ENCODE results near the gene ARL8A. TPM values are rescaled to one million over a fixed set of nuclear protein-coding genes. Genes with fewer than 3 reads are reported as not detected.

ARL8A gene
- total and polyA plus RNA-seq, 4 donors: 8.4 to 25.7 (median 20.2) TPM

DNA sequence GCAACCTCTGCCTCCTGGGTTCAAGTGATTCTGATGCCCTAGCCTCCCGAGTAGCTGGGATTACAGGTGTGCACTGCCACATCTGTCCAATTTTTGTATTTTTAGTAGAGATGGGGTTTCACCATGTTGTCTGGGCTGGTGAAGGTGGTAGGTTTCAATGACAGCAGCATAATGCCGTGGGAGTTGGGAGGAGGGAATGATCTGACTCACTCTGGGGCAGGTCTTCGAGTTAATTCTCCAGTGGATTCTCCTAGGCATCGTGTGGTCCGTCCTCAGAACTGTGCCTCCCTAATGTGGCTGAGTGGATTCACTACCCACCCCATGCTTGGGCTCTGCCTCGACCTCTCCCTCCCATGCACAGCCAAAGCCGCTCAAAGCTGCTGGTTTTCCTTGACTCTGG is 23.5 kb downstream of the ARL8A start:
- Histone ChIP-seq H3K9me3 (ENCODE audit: control insufficient read depth in 4 of 4, low read length in 3 of 4) (no peaks in the 10 kb centered on the region), H3K4me3 (ENCODE audit: low read depth in 1 of 3, low read length in 3 of 3) (no peak overlapping the region), H3K36me3 (ENCODE audit: control insufficient read depth in 4 of 4, insufficient read depth in 3 of 4, low read depth in 1 of 4, low read length in 3 of 4) (no peaks in the 10 kb centered on the region), H3K9ac (ENCODE audit: low read depth in 1 of 2, low read length in 2 of 2) (no peak overlapping the region), H3K27ac (ENCODE audit: low read depth in 1 of 2, low read length in 2 of 2) (no peak overlapping the region), H3K4me1 (ENCODE audit: control insufficient read depth in 4 of 4, insufficient read depth in 4 of 4, low read length in 3 of 4) (peaks cover 0 to 7% (median 4%) of the 10 kb centered on the region in 4 donors), H3K27me3 (ENCODE audit: control insufficient read depth in 4 of 4, insufficient read depth in 4 of 4, low read length in 3 of 4) (peaks cover 0 to 2% (median 0%) of the 10 kb centered on the region in 4 donors)
- TF ChIP-seq, protein P1, sequence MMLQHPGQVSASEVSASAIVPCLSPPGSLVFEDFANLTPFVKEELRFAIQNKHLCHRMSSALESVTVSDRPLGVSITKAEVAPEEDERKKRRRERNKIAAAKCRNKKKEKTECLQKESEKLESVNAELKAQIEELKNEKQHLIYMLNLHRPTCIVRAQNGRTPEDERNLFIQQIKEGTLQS (IDR thresholded peaks at IDR 0.05): no peak
- TF ChIP-seq FOXA1 (IDR thresholded peaks at IDR 0.05): no peak
- TF ChIP-seq YY1 (IDR thresholded peaks at IDR 0.05): no peak
- TF ChIP-seq TAF1 (conservative IDR thresholded peaks at IDR 0.05): no peak
- TF ChIP-seq JUND (IDR thresholded peaks at IDR 0.05): no peak
- TF ChIP-seq SP1 (IDR thresholded peaks at IDR 0.05): no peak
- no peak for DNase-seq (ENCODE audit: low spot score)
- 77% methylated on average over 7 of the region's 7 CpGs for WGBS

DNA sequence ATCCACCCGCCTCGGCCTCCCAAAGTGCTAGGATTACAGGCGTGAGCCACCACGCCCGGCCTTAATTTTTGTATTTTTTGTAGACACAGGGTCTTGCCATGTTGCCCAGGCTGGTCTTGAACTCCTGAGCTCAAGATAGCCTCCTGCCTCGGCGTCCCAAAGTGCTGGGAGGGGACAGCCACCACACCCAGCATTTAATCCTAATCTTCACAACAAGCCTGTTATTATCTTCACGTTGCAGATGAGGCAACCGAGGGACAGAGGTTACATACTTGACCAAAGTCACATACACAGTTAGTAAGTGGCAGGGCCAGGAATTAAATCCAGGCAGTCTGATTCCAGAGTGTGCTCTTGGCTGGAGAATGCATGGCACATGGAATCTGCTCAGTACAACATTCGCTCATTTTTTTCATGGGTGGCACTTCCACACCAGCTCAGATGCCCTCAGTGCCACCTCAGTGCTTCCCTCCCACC is 26.6 kb downstream of the ARL8A start:
- H3K9me3 ChIP-seq (ENCODE audit: control insufficient read depth in 4 of 4, low read length in 3 of 4): no peaks in the 10 kb centered on the region
- H3K9ac ChIP-seq (ENCODE audit: low read depth in 1 of 2, low read length in 2 of 2): no peak overlapping the region
- DNase-seq (ENCODE audit: low spot score): no peak
- peaks cover 10 to 21% (median 13%) of the 10 kb centered on the region in 4 donors for H3K4me1 ChIP-seq (ENCODE audit: control insufficient read depth in 4 of 4, insufficient read depth in 4 of 4, low read length in 3 of 4)
- no peak overlapping the region for H3K4me3 ChIP-seq (ENCODE audit: low read depth in 1 of 3, low read length in 3 of 3)
- peak overlapping the region in 1 of 2 donors; percentile 42 for H3K27ac ChIP-seq (ENCODE audit: low read depth in 1 of 2, low read length in 2 of 2)
- WGBS: 56% methylated on average over 10 of the region's 10 CpGs
- TF ChIP-seq JUND (IDR thresholded peaks at IDR 0.05): peak in 1 of 2 donors; percentile 70
- TF ChIP-seq, protein P2, sequence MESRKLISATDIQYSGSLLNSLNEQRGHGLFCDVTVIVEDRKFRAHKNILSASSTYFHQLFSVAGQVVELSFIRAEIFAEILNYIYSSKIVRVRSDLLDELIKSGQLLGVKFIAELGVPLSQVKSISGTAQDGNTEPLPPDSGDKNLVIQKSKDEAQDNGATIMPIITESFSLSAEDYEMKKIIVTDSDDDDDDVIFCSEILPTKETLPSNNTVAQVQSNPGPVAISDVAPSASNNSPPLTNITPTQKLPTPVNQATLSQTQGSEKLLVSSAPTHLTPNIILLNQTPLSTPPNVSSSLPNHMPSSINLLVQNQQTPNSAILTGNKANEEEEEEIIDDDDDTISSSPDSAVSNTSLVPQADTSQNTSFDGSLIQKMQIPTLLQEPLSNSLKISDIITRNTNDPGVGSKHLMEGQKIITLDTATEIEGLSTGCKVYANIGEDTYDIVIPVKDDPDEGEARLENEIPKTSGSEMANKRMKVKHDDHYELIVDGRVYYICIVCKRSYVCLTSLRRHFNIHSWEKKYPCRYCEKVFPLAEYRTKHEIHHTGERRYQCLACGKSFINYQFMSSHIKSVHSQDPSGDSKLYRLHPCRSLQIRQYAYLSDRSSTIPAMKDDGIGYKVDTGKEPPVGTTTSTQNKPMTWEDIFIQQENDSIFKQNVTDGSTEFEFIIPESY (IDR thresholded peaks at IDR 0.05): no peak
- TF ChIP-seq FOXA2 (IDR thresholded peaks at IDR 0.05): peak; percentile 13
- no peak for TF ChIP-seq FOXA1 (IDR thresholded peaks at IDR 0.05)
- TF ChIP-seq YY1 (IDR thresholded peaks at IDR 0.05): no peak
- peak; percentile 36 for TF ChIP-seq HNF4G (IDR thresholded peaks at IDR 0.05)
- TF ChIP-seq NR2F2 (IDR thresholded peaks at IDR 0.05): peak; percentile 40
- TF ChIP-seq HNF4A (conservative IDR thresholded peaks at IDR 0.05): peak; percentile 77 to 90
- peak; percentile 51 to 55 for TF ChIP-seq RAD21 (IDR thresholded peaks at IDR 0.05)
- TF ChIP-seq, protein P3, sequence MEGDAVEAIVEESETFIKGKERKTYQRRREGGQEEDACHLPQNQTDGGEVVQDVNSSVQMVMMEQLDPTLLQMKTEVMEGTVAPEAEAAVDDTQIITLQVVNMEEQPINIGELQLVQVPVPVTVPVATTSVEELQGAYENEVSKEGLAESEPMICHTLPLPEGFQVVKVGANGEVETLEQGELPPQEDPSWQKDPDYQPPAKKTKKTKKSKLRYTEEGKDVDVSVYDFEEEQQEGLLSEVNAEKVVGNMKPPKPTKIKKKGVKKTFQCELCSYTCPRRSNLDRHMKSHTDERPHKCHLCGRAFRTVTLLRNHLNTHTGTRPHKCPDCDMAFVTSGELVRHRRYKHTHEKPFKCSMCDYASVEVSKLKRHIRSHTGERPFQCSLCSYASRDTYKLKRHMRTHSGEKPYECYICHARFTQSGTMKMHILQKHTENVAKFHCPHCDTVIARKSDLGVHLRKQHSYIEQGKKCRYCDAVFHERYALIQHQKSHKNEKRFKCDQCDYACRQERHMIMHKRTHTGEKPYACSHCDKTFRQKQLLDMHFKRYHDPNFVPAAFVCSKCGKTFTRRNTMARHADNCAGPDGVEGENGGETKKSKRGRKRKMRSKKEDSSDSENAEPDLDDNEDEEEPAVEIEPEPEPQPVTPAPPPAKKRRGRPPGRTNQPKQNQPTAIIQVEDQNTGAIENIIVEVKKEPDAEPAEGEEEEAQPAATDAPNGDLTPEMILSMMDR (IDR thresholded peaks at IDR 0.05; ENCODE audit: low read depth, low read length, missing input control): no peak
- TF ChIP-seq, protein P4, sequence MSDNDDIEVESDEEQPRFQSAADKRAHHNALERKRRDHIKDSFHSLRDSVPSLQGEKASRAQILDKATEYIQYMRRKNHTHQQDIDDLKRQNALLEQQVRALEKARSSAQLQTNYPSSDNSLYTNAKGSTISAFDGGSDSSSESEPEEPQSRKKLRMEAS (IDR thresholded peaks at IDR 0.05): peak; percentile 51
- TF ChIP-seq, protein P5, sequence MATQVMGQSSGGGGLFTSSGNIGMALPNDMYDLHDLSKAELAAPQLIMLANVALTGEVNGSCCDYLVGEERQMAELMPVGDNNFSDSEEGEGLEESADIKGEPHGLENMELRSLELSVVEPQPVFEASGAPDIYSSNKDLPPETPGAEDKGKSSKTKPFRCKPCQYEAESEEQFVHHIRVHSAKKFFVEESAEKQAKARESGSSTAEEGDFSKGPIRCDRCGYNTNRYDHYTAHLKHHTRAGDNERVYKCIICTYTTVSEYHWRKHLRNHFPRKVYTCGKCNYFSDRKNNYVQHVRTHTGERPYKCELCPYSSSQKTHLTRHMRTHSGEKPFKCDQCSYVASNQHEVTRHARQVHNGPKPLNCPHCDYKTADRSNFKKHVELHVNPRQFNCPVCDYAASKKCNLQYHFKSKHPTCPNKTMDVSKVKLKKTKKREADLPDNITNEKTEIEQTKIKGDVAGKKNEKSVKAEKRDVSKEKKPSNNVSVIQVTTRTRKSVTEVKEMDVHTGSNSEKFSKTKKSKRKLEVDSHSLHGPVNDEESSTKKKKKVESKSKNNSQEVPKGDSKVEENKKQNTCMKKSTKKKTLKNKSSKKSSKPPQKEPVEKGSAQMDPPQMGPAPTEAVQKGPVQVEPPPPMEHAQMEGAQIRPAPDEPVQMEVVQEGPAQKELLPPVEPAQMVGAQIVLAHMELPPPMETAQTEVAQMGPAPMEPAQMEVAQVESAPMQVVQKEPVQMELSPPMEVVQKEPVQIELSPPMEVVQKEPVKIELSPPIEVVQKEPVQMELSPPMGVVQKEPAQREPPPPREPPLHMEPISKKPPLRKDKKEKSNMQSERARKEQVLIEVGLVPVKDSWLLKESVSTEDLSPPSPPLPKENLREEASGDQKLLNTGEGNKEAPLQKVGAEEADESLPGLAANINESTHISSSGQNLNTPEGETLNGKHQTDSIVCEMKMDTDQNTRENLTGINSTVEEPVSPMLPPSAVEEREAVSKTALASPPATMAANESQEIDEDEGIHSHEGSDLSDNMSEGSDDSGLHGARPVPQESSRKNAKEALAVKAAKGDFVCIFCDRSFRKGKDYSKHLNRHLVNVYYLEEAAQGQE (IDR thresholded peaks at IDR 0.05): peak; percentile 39
- TF ChIP-seq, protein P1 (IDR thresholded peaks at IDR 0.05): no peak
- peak; percentile 61 for TF ChIP-seq SP1 (IDR thresholded peaks at IDR 0.05)
- TF ChIP-seq EGR1 (IDR thresholded peaks at IDR 0.05; ENCODE audit: low read depth in 2 of 2): no peak
- no peak for TF ChIP-seq TAF1 (conservative IDR thresholded peaks at IDR 0.05)
- no peak for TF ChIP-seq GABPA (IDR thresholded peaks at IDR 0.05 in 1 of 2, conservative IDR thresholded peaks at IDR 0.05 in 1 of 2)
- peak; percentile 39 to 88 for TF ChIP-seq RXRA (IDR thresholded peaks at IDR 0.05)
- no peaks in the 10 kb centered on the region for H3K36me3 ChIP-seq (ENCODE audit: control insufficient read depth in 4 of 4, insufficient read depth in 3 of 4, low read depth in 1 of 4, low read length in 3 of 4)
- no peaks in the 10 kb centered on the region for H3K27me3 ChIP-seq (ENCODE audit: control insufficient read depth in 4 of 4, insufficient read depth in 4 of 4, low read length in 3 of 4)
